ENCODE data around the gene CARNS1.
"Not testable (repeated sequence)": the region's sequence is repeated elsewhere in the genome, so short reads cannot be mapped to it uniquely, and the experiment has no call there.

The CARNS1 gene

DNA sequence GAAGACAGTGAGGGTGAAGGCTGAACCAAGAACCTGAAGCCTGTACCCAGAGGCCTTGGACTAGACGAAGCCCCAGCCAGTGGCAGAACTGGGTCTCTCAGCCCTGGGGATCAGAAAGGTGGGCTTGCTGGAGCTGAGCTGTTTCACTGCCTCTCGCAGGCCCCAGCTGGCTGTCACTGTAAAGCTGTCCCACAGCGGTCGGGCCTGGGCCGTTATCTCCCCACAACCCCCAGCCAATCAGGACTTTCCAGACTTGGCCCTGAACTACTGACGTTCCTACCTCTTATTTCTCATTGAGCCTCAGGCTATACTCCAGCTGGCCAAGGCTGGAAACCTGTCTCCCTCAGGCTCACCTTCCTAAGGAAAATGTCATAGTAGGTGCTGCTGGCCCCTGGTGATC is 17.9 kb upstream of the CARNS1 start:
- no peak for DNase-seq

GRCh38 chr11:67397986-67398660 is 17.4 kb upstream of the CARNS1 start:
- DNase-seq: no peak

DNA sequence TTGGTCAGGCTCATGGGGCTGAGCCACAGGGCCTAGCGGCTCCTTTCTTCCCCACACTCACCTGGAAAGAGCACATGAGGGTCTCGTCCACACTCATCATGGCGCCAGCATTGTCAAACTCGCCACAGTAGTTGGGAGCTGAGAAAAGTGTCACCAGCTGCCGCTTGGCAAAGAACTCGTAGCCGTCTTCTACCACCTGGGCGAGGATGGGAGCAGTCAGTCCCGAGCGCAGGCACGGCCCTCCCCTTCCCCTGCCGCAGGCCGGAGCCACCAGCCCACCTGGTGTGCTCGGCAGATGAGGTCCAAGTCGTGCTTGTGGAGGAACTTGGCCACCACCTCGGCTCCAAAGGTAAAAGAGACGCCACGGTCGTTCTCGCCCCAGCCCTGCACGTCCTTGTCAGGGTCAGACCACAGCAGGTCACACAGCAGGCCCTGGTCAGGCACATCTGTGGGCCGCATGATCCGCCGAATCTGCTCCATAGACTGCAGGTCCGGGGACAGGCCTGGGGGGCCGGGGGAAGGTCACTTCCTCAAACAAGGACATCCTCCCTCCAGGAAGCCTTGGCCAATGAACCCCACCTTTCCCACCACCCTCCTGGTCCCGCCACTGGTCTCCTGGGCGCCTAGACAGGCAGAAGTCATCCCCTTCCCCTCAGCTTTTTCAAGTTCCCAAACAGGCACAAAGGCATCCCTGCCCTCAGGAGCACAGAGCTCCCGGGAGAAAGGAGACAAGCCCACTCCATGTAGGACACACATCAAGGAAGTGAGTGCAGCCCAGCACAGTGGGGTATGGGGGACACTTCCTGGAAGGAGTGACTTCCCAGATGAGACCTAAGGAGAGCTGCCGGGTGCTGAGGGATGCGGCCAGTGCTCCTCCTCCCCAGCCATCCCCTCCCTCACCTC is 16.6 kb upstream of the CARNS1 start:
- DNase-seq: no peak

GRCh38 chr11:67400251-67400941 is 15.1 kb upstream of the CARNS1 start:
- no peak for DNase-seq

- no peak for DNase-seq
Observed at GRCh38 chr11:67400942-67401494, 14.5 kb upstream of the CARNS1 start.

GRCh38 chr11:67401495-67402191 is 13.8 kb upstream of the CARNS1 start, which contains the start of gene PPP1CA:
Gene PPP1CA, minus strand, starts transcription at chr11:67401858. Its CDS starts 76 bp downstream, at chr11:67401782.
- peak; percentile 82 for DNase-seq

GRCh38 chr11:67402192-67402839 is 13.2 kb upstream of the CARNS1 start:
- not testable (repeated sequence) for DNase-seq

GRCh38 chr11:67403085-67403484 is 12.4 kb upstream of the CARNS1 start:
- DNase-seq: not testable (repeated sequence)

GRCh38 chr11:67404515-67405195 is 10.8 kb upstream of the CARNS1 start:
- DNase-seq: no peak

DNA sequence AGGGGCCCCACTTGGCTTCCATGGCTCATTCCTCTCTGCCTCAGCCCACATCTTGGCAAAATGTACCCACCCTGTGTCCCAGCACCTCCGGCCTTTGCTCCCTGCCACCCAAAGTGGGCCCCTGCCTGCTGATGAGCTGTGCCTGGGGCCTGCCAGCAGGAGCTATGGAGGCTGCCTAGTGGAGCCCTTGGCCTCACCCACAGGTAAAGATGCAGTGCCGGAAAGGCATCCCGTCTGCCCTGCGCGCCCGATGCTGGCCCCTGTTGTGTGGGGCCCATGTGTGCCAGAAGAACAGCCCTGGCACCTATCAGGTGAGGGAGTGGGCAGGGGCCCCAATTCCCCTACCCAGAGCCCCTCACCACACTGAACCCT is 10.3 kb upstream of the CARNS1 start:
- DNase-seq: no peak

GRCh38 chr11:67405688-67406339 is 9.7 kb upstream of the CARNS1 start:
- DNase-seq: no peak

DNA sequence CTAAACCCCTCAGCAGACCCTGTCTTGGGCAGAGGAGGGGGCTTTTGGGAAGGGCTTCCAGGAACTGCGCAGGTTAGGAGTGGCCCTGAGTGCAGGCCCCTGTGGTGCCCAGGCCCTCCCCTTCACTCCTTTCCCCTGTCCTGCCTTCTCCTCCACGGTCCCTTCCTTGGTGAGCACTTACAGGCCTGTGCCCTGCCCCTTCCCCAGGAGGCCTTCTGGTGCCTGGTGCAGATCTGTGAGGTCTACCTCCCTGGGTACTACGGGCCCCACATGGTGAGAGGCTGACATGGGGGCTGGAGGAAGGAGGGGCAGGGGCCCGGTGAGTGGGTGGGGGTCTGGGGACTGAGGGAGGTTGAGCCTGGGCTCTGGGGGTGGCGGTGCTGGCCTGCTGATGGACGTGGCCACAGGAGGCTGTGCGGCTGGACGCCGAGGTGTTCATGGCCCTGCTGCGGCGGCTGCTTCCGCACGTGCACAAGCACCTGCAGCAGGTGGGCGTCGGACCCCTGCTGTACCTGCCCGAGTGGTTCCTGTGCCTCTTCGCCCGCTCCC is 9.0 kb upstream of the CARNS1 start:
- DNase-seq: no peak

- no peak for DNase-seq
Observed at GRCh38 chr11:67406969-67407687, 8.3 kb upstream of the CARNS1 start.

DNA sequence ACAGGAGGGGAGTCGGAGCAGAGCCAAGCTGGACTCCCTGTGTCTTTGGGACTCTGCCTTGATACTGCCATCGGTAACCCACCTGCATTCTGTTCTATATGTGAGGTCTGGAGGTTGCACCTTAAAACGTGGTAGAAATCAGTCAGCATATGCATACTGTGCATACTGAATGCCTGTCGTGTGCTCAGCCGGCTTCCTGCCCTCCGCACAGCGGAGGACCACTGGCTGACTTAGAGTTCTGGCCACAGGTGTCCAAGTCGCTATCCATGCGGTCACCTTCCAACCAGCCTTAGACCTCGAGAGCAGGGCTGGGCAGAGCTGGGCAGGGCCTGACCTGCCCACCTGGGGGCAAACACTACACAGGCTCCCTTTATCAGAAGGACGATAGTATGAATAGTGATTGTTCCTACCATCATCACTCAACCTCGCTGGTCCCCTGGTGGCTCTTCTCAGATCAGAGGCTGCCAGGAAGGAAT is 7.8 kb upstream of the CARNS1 start:
- DNase-seq: no peak

GRCh38 chr11:67408437-67409200 is 6.9 kb upstream of the CARNS1 start:
- no peak for DNase-seq

DNA sequence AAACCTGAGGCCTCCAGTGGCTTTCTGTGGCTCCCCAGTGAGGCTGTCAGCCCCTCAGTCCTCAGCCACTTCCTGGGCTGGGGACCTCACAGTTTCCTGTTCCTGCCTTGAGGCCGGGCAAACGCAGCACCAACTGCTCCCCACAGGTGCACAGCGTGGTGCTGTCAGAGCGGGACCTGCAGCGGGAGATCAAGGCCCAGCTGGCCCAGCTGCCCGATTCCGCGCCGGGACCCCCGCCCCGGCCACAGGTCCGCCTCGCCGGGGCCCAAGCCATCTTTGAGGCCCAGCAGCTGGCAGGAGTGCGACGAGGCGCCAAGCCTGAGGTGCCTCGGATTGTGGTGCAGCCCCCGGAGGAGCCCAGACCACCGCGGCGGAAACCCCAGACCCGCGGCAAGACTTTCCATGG is 6.2 kb upstream of the CARNS1 start:
- DNase-seq: no peak

GRCh38 chr11:67409781-67410368 is 5.6 kb upstream of the CARNS1 start:
- no peak for DNase-seq

- DNase-seq: no peak
Observed at GRCh38 chr11:67410369-67410831, 5.1 kb upstream of the CARNS1 start.

Data from COR-L47 (cell line).